Endothelial cell (in vitro differentiated cells): ENCODE measurements around the gene PLCH2. TPM values are rescaled to one million over a fixed set of nuclear protein-coding genes. Genes with fewer than 3 reads are reported as not detected.

ENCODE experiments used
- DNase-seq: peaks from one replicate; pipeline ENCODE4 v3.0.0; 2021; ENCODE audit warnings: low spot score
- H3K27ac Mint-ChIP-seq: one replicate; pipeline ENCODE4 v1.8.0; 2021; ENCODE audit warnings: mixed read lengths, inconsistent platforms; ENCODE audit not compliant: unreplicated experiment
- H3K27me3 Mint-ChIP-seq: one replicate; pipeline ENCODE4 v1.8.0; 2021; ENCODE audit warnings: mild to moderate bottlenecking, moderate library complexity, mixed read lengths, inconsistent platforms; ENCODE audit not compliant: unreplicated experiment
- H3K36me3 Mint-ChIP-seq: one replicate; pipeline ENCODE4 v1.8.0; 2021; ENCODE audit warnings: mild to moderate bottlenecking, low read depth, mixed read lengths, inconsistent platforms; ENCODE audit not compliant: unreplicated experiment
- H3K4me1 Mint-ChIP-seq: one replicate; pipeline ENCODE4 v1.8.0; 2021; ENCODE audit warnings: mild to moderate bottlenecking, mixed read lengths, inconsistent platforms; ENCODE audit not compliant: unreplicated experiment
- H3K4me3 Mint-ChIP-seq: one replicate; pipeline ENCODE4 v1.8.0; 2021; ENCODE audit warnings: mild to moderate bottlenecking, mixed read lengths, inconsistent platforms; ENCODE audit not compliant: unreplicated experiment
- H3K9me3 Mint-ChIP-seq: one replicate; pipeline ENCODE4 v1.8.0; 2021; ENCODE audit warnings: mixed read lengths, inconsistent platforms; ENCODE audit not compliant: unreplicated experiment
- CTCF ChIP-seq: fragments of 200-600 bp; sonication (generic); IDR thresholded peaks from one replicate; pipeline ENCODE4 v1.5.0; 2021; ENCODE audit warnings: antibody characterized with exemption; ENCODE audit not compliant: unreplicated experiment
- total RNA-seq: library from RNA; stranded (reverse); fragmentation: NEBNext Ultra II Directional; extraction: Animal tissue kit (Norgen Biotek cat#: 25700); gene quantifications from one replicate; pipeline ENCODE4 v1.2.1, GENCODE V29; 2021; ENCODE audit not compliant: unreplicated experiment

Gene PLCH2
- total RNA-seq, 1 donor from 2014 or later: not detected

- H3K27ac Mint-ChIP-seq: no peak overlapping the region
- no peaks in the 10 kb centered on the region for H3K36me3 Mint-ChIP-seq
- TF ChIP-seq CTCF: no peak
- DNase-seq: no peak
- H3K27me3 Mint-ChIP-seq: peaks cover 14% of the 10 kb centered on the region
- no peaks in the 10 kb centered on the region for H3K9me3 Mint-ChIP-seq
- no peaks in the 10 kb centered on the region for H3K4me1 Mint-ChIP-seq
- no peak overlapping the region for H3K4me3 Mint-ChIP-seq
Measured at GRCh38 chr1:2493691-2494322, 17.7 kb downstream of the PLCH2 start.

- no peak for DNase-seq
- Mint-ChIP-seq H3K9me3 (no peaks in the 10 kb centered on the region), H3K4me1 (no peaks in the 10 kb centered on the region), H3K4me3 (no peak overlapping the region), H3K27ac (no peak overlapping the region), H3K27me3 (peaks cover 14% of the 10 kb centered on the region), H3K36me3 (no peaks in the 10 kb centered on the region)
- no peak for TF ChIP-seq CTCF
Measured at GRCh38 chr1:2494323-2494693, 18.2 kb downstream of the PLCH2 start.

GRCh38 chr1:2495026-2495425, 18.9 kb downstream of the PLCH2 start:
- H3K36me3 Mint-ChIP-seq: no peaks in the 10 kb centered on the region
- TF ChIP-seq CTCF: no peak
- H3K27me3 Mint-ChIP-seq: peaks cover 11% of the 10 kb centered on the region
- no peaks in the 10 kb centered on the region for H3K4me1 Mint-ChIP-seq
- H3K27ac Mint-ChIP-seq: no peak overlapping the region
- H3K9me3 Mint-ChIP-seq: no peaks in the 10 kb centered on the region
- no peak for DNase-seq
- no peak overlapping the region for H3K4me3 Mint-ChIP-seq

GRCh38 chr1:2495546-2495945, 19.5 kb downstream of the PLCH2 start:
- no peaks in the 10 kb centered on the region for H3K4me1 Mint-ChIP-seq
- no peak for DNase-seq
- H3K4me3 Mint-ChIP-seq: no peak overlapping the region
- no peak for TF ChIP-seq CTCF
- no peak overlapping the region for H3K27ac Mint-ChIP-seq
- no peaks in the 10 kb centered on the region for H3K9me3 Mint-ChIP-seq
- H3K36me3 Mint-ChIP-seq: no peaks in the 10 kb centered on the region
- peaks cover 11% of the 10 kb centered on the region for H3K27me3 Mint-ChIP-seq

- H3K27ac Mint-ChIP-seq: no peak overlapping the region
- no peaks in the 10 kb centered on the region for H3K36me3 Mint-ChIP-seq
- no peak for TF ChIP-seq CTCF
- no peaks in the 10 kb centered on the region for H3K9me3 Mint-ChIP-seq
- H3K27me3 Mint-ChIP-seq: peaks cover 11% of the 10 kb centered on the region
- no peak overlapping the region for H3K4me3 Mint-ChIP-seq
- DNase-seq: no peak
- no peaks in the 10 kb centered on the region for H3K4me1 Mint-ChIP-seq
Measured at GRCh38 chr1:2496087-2496622, 20.1 kb downstream of the PLCH2 start.
